Measurements from ENCODE around the gene USH2A. TPM values are rescaled to one million over a fixed set of nuclear protein-coding genes. Genes with fewer than 3 reads are reported as not detected.

Gene USH2A
- total and polyA plus RNA-seq, 2 experiments from 2014 or later = 0.24 TPM; not detected in 1

- H3K9me3 ChIP-seq (ENCODE audit: low read depth) = no peaks in the 10 kb centered on the region
- no peaks in the 10 kb centered on the region for H3K27me3 ChIP-seq
- H3K36me3 ChIP-seq = peaks cover 7% of the 10 kb centered on the region
- H3K4me1 ChIP-seq (ENCODE audit: low read depth) = peaks cover 10% of the 10 kb centered on the region
- H3K4me3 ChIP-seq = no peak overlapping the region
- no peak for DNase-seq (ENCODE audit: low read depth in 1 of 2, low spot score in 1 of 2)
- no peak overlapping the region for H3K27ac ChIP-seq
- TF ChIP-seq CTCF (IDR thresholded peaks at IDR 0.05; ENCODE audit: low read depth, low read length) = no peak
Measured at GRCh38 chr1:215594640-215595039, 828.6 kb downstream of the USH2A start.

GRCh38 chr1:215590779-215591491, 832.3 kb downstream of the USH2A start:
- no peak for TF ChIP-seq CTCF (IDR thresholded peaks at IDR 0.05; ENCODE audit: low read depth, low read length)
- Histone ChIP-seq H3K27ac (no peak overlapping the region), H3K9me3 (ENCODE audit: low read depth) (no peaks in the 10 kb centered on the region), H3K4me1 (ENCODE audit: low read depth) (peaks cover 5% of the 10 kb centered on the region), H3K27me3 (no peaks in the 10 kb centered on the region), H3K4me3 (no peak overlapping the region), H3K36me3 (peaks cover 5% of the 10 kb centered on the region)
- no peak for DNase-seq (ENCODE audit: low read depth in 1 of 2, low spot score in 1 of 2)

- H3K9me3 ChIP-seq (ENCODE audit: low read depth) = no peaks in the 10 kb centered on the region
- TF ChIP-seq CTCF (IDR thresholded peaks at IDR 0.05; ENCODE audit: low read depth, low read length) = no peak
- no peaks in the 10 kb centered on the region for H3K4me1 ChIP-seq (ENCODE audit: low read depth)
- peaks cover 5% of the 10 kb centered on the region for H3K36me3 ChIP-seq
- H3K27ac ChIP-seq = no peak overlapping the region
- H3K4me3 ChIP-seq = no peak overlapping the region
- H3K27me3 ChIP-seq = no peaks in the 10 kb centered on the region
- no peak for DNase-seq (ENCODE audit: low read depth in 1 of 2, low spot score in 1 of 2)
Measured at GRCh38 chr1:215589650-215590435, 833.4 kb downstream of the USH2A start.

GRCh38 chr1:215584389-215584788, 838.9 kb downstream of the USH2A start:
- no peak for TF ChIP-seq CTCF (IDR thresholded peaks at IDR 0.05; ENCODE audit: low read depth, low read length)
- Histone ChIP-seq H3K36me3 (peaks cover 18% of the 10 kb centered on the region), H3K9me3 (ENCODE audit: low read depth) (no peaks in the 10 kb centered on the region), H3K4me3 (no peak overlapping the region), H3K27me3 (no peaks in the 10 kb centered on the region), H3K27ac (no peak overlapping the region), H3K4me1 (ENCODE audit: low read depth) (no peaks in the 10 kb centered on the region)
- no peak for DNase-seq (ENCODE audit: low read depth in 1 of 2, low spot score in 1 of 2)

GRCh38 chr1:215583185-215583749, 840.0 kb downstream of the USH2A start:
- H3K27ac ChIP-seq = no peak overlapping the region
- DNase-seq (ENCODE audit: low read depth in 1 of 2, low spot score in 1 of 2) = no peak
- H3K4me1 ChIP-seq (ENCODE audit: low read depth) = no peaks in the 10 kb centered on the region
- H3K27me3 ChIP-seq = no peaks in the 10 kb centered on the region
- H3K36me3 ChIP-seq = peaks cover 29% of the 10 kb centered on the region
- no peak overlapping the region for H3K4me3 ChIP-seq
- no peaks in the 10 kb centered on the region for H3K9me3 ChIP-seq (ENCODE audit: low read depth)
- no peak for TF ChIP-seq CTCF (IDR thresholded peaks at IDR 0.05; ENCODE audit: low read depth, low read length)
